ENCODE measurements around the gene IQGAP2.

Gene IQGAP2

GRCh38 chr5:76406014-76406413 lies 2.9 kb downstream of the IQGAP2 start:
- TF ChIP-seq, protein P1, sequence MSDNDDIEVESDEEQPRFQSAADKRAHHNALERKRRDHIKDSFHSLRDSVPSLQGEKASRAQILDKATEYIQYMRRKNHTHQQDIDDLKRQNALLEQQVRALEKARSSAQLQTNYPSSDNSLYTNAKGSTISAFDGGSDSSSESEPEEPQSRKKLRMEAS (IDR thresholded peaks at IDR 0.05), result no peak
- TF ChIP-seq RAD21 (IDR thresholded peaks at IDR 0.05; ENCODE audit: low read depth) (no peak), TEAD4 (IDR thresholded peaks at IDR 0.05) (no peak), TCF12 (IDR thresholded peaks at IDR 0.05; ENCODE audit: low read depth) (no peak), TAF1 (IDR thresholded peaks at IDR 0.05; ENCODE audit: low read depth) (no peak), FOXM1 (IDR thresholded peaks at IDR 0.05; ENCODE audit: borderline replicate concordance, low read depth) (no peak), ZBTB7A (IDR thresholded peaks at IDR 0.05; ENCODE audit: low read depth) (no peak), NFIC (IDR thresholded peaks at IDR 0.05) (no peak), EGR1 (IDR thresholded peaks at IDR 0.05) (no peak)
- TF ChIP-seq, protein P2, sequence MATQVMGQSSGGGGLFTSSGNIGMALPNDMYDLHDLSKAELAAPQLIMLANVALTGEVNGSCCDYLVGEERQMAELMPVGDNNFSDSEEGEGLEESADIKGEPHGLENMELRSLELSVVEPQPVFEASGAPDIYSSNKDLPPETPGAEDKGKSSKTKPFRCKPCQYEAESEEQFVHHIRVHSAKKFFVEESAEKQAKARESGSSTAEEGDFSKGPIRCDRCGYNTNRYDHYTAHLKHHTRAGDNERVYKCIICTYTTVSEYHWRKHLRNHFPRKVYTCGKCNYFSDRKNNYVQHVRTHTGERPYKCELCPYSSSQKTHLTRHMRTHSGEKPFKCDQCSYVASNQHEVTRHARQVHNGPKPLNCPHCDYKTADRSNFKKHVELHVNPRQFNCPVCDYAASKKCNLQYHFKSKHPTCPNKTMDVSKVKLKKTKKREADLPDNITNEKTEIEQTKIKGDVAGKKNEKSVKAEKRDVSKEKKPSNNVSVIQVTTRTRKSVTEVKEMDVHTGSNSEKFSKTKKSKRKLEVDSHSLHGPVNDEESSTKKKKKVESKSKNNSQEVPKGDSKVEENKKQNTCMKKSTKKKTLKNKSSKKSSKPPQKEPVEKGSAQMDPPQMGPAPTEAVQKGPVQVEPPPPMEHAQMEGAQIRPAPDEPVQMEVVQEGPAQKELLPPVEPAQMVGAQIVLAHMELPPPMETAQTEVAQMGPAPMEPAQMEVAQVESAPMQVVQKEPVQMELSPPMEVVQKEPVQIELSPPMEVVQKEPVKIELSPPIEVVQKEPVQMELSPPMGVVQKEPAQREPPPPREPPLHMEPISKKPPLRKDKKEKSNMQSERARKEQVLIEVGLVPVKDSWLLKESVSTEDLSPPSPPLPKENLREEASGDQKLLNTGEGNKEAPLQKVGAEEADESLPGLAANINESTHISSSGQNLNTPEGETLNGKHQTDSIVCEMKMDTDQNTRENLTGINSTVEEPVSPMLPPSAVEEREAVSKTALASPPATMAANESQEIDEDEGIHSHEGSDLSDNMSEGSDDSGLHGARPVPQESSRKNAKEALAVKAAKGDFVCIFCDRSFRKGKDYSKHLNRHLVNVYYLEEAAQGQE (IDR thresholded peaks at IDR 0.05; ENCODE audit: low read depth), result no peak
- TF ChIP-seq, protein P3, sequence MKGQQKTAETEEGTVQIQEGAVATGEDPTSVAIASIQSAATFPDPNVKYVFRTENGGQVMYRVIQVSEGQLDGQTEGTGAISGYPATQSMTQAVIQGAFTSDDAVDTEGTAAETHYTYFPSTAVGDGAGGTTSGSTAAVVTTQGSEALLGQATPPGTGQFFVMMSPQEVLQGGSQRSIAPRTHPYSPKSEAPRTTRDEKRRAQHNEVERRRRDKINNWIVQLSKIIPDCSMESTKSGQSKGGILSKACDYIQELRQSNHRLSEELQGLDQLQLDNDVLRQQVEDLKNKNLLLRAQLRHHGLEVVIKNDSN (IDR thresholded peaks at IDR 0.05), result no peak

DNA sequence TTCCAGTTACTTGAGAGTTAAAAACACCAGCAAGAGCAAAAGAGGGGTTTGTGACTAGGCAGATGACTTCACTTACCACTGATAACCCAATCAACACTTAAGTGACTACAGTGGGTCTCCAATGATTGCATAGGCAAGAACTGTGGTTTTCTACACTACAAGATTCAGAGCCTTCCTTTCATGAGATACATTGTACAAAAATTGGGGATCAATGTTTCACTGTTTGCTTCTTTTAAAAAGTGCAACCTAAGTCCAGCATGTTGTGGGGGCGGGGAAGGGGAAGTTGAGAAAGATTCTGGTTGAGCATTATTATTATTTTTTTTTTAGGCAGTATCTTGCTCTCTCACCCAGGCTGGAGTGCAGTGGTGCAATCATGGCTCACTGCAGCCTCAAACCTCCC lies 3.6 kb downstream of the IQGAP2 start:
- TF ChIP-seq CREB1 (IDR thresholded peaks at IDR 0.05; ENCODE audit: low read depth) (no peak), TAF1 (IDR thresholded peaks at IDR 0.05; ENCODE audit: low read depth) (no peak), CEBPB (IDR thresholded peaks at IDR 0.05) (no peak), YY1 (IDR thresholded peaks at IDR 0.05; ENCODE audit: low read depth) (no peak), EP300 (IDR thresholded peaks at IDR 0.05; ENCODE audit: borderline replicate concordance) (no peak), RAD21 (IDR thresholded peaks at IDR 0.05; ENCODE audit: low read depth) (no peak), NFIC (IDR thresholded peaks at IDR 0.05) (no peak), TEAD4 (IDR thresholded peaks at IDR 0.05) (no peak), TCF12 (IDR thresholded peaks at IDR 0.05; ENCODE audit: low read depth) (no peak), FOXM1 (IDR thresholded peaks at IDR 0.05; ENCODE audit: borderline replicate concordance, low read depth) (no peak), EGR1 (IDR thresholded peaks at IDR 0.05) (no peak), ZBTB7A (IDR thresholded peaks at IDR 0.05; ENCODE audit: low read depth) (no peak)
- TF ChIP-seq, protein P3 (IDR thresholded peaks at IDR 0.05), result no peak
- TF ChIP-seq, protein P1 (IDR thresholded peaks at IDR 0.05), result no peak
- TF ChIP-seq, protein P2 (IDR thresholded peaks at IDR 0.05; ENCODE audit: low read depth), result no peak

- TF ChIP-seq EGR1 (IDR thresholded peaks at IDR 0.05) (no peak), TEAD4 (IDR thresholded peaks at IDR 0.05) (no peak), RAD21 (IDR thresholded peaks at IDR 0.05; ENCODE audit: low read depth) (no peak), TAF1 (IDR thresholded peaks at IDR 0.05; ENCODE audit: low read depth) (no peak)
Measured at GRCh38 chr5:76408104-76408654, 5.1 kb downstream of the IQGAP2 start.

DNA sequence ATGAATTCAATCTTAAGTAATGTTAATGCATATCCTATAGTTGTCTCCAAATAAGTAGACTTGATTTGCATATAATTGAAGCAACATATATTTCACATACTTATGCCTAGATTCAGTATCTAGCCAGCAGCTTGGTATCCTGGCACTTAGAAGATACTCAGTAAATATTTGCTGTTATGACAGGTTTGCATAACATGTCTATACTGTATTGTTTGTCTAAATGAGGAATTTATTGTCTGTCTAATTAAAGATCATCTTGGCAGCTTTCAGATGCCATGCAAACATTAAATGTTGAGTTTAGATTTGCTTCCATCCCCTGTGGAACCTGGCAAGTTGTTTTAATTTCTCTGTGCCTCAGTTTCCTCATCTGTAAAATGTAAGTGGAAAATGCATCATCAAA lies 9.4 kb downstream of the IQGAP2 start:
- TF ChIP-seq, protein P1 (IDR thresholded peaks at IDR 0.05), result no peak
- no peak for TF ChIP-seq EGR1 (IDR thresholded peaks at IDR 0.05)
- no peak for TF ChIP-seq RAD21 (IDR thresholded peaks at IDR 0.05; ENCODE audit: low read depth)
- TF ChIP-seq, protein P2 (IDR thresholded peaks at IDR 0.05; ENCODE audit: low read depth), result no peak
- TF ChIP-seq CREB1 (IDR thresholded peaks at IDR 0.05; ENCODE audit: low read depth), result no peak
- no peak for TF ChIP-seq EP300 (IDR thresholded peaks at IDR 0.05; ENCODE audit: borderline replicate concordance)
- no peak for TF ChIP-seq YY1 (IDR thresholded peaks at IDR 0.05; ENCODE audit: low read depth)
- TF ChIP-seq TAF1 (IDR thresholded peaks at IDR 0.05; ENCODE audit: low read depth), result no peak
- TF ChIP-seq, protein P3 (IDR thresholded peaks at IDR 0.05), result no peak
- TF ChIP-seq TEAD4 (IDR thresholded peaks at IDR 0.05), result no peak
- TF ChIP-seq NFIC (IDR thresholded peaks at IDR 0.05), result no peak
